Fibroblast of peridontal ligament (primary cell): Measurements from ENCODE around the gene LOXHD1.

ENCODE experiments used
- DNase-seq: peaks from one replicate; pipeline ENCODE4 v3.0.0-alpha.2; 2010; ENCODE audit errors: extremely low read depth

Gene LOXHD1

DNA sequence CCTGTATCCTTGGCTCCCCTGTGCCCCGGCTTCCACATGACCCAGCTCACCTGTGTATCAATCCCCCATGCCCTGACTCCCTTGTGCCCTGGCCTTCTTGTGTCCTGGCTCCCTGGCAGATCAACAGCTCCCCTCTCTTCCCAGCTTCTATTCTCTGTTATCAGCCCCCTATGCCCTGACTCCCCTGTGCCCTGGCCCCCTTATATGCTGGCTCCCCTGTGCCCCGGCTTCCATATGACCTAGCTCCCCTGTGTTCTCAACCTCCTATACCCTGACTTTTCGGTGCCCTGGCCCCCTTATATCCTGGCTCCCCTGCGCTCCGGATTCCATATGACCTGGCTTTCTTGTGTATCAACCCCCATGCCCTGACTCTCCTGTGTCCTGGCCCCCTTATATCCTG, 209.2 kb downstream of the LOXHD1 start:
- no peak for DNase-seq

DNA sequence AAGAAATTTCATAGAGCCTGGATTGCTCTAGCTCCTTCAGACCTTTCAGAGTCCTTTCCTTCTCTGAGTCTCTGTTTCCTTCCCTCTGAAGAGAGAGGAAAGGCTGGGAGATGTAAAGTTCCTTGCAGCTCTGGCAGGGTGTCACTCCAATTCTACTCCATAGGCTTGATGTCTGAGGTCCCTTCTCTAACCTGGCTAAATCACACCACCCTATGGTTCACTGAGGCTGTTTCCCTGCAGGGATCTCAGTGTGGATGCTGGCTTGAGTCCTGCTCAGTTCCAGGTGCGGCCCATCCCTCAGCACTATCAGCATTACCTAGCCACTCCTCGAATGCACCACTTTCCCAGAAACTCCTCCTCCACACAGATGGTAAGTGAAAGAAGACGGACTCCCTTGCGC, 209.7 kb downstream of the LOXHD1 start:
- no peak for DNase-seq

DNA sequence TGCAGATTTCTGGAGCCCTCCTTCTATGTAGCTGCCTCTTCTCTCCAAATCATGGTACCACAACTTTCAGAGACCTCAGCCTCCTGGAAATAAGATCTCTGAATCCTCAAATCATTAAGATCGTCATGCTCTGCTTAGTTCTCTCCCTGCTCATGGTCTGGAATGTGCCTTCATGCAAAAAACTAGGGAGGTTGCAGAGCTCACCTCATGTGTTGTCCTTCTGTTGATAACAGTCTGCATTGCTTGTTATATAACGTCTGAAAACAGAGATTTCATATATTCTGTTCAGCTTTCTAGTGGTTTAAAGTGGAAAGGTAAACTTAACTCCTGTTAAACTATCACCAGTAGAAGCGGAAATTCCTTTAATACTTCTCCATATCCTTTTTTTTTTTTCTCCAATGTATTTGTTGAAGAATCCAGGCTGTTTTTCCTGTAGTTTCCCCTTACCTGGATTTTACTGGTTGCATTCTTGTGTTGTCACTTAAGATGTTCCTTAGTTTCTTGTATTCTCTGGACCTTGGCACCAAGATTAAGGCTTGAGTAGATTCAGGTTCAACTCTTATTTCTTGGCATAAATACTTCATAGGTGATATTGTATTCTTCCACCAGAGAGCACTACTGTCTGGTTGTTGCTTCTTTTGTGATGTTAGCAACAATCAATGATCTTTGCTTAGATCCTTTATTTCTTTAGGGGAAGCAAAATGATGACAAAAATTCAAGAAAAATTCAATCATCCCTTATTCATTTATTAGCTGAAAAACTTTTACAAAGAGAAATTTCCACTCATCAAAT, 211.3 kb downstream of the LOXHD1 start:
- no peak for DNase-seq

DNA sequence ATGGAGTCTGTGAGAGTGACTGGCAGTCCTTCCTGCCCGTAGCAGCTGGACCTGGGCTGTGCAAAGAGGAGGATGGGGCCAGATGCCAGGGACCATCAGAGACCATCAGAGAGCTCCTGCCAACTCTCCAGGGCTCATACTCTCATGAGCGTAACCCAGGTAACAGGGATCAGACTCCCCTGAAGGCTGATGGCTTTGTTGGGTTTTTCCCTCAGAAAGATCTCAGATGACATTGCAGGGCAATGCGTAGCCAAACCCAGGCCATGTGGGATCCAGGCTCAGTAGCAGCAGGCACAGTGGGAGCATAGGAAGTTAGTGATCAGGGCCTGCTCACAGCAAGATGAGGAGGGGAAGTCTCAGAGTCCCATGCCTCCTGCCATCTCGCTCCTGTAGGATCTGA, 218.0 kb downstream of the LOXHD1 start:
- no peak for DNase-seq

DNA sequence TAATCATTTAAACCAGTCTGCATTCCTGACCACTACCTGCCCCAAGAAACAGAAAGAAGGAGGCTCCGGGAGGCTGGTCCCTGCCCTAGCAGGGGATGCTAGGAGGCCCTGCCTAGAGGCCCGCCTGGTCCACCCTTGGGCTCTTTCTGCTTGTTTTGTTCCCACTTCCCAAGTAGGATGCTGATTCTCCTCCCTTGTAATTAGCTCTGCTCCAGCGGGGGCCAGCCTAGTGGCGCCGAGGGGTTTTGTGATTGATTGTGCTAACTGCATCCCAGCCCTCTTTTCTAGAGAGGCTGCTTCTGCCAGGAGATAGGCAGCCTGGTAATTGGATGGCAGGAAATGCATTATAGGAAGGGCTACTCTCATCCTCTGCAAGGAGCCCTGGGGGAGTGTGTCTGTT, 220.0 kb downstream of the LOXHD1 start:
- DNase-seq: no peak

DNA sequence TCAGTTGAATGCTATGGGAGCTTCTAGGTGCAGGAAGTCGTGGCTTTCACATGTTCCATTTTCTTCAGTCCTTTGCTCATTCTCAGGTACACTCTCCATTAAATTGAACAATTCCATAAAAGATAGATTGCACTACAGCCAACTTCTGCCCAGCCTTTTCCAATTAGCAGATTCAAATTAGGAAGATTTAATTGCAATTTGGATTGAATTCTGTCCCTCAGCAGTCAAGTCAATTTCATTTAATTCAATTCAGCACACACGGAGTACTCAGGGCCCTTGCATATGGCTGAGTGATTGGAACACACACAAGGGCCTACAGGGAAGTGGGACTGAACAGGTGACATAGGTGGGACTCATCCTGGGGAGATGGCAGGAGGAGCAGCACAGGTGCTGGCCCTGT, 220.4 kb downstream of the LOXHD1 start:
- DNase-seq: no peak

DNA sequence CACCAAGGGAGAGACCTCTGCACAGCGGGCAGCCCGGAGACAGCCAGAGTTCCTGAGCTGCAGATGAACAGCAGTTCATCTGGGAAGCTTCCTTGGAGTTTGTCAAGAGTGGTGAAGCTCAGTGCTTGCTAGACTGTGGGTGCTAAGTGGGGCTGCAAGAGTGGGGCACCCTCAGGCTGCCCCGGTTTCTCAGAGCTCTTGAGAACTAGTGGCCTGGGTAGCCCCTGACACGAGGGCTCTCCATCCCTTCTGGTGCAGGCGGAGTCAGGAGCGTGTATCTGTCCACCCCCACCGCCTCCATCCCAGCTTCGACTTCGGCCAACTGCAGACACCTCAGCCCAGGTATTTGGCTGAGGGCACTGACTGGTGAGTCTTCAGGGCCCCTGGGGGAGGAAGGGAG, 222.0 kb downstream of the LOXHD1 start:
- DNase-seq: no peak

DNA sequence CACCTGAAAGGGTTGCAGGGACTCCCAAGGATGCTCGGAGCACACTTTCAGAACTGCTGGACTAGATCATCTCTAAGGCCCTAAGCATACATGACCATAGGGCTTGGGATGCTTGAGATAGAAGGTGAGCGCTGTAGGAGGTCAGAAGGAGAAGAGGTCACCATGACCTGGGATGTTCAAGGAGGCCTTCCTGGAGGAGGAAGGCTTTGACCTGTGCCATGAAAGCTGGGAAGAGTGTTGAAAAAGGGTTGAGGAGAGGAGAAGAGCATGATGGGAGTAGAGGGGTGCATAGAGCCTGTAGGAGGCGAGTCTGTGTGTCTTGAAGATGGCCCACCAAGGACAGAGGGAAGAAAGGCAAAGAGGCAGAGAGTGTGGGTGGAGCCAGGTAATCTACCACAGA, 222.4 kb downstream of the LOXHD1 start:
- DNase-seq: no peak

DNA sequence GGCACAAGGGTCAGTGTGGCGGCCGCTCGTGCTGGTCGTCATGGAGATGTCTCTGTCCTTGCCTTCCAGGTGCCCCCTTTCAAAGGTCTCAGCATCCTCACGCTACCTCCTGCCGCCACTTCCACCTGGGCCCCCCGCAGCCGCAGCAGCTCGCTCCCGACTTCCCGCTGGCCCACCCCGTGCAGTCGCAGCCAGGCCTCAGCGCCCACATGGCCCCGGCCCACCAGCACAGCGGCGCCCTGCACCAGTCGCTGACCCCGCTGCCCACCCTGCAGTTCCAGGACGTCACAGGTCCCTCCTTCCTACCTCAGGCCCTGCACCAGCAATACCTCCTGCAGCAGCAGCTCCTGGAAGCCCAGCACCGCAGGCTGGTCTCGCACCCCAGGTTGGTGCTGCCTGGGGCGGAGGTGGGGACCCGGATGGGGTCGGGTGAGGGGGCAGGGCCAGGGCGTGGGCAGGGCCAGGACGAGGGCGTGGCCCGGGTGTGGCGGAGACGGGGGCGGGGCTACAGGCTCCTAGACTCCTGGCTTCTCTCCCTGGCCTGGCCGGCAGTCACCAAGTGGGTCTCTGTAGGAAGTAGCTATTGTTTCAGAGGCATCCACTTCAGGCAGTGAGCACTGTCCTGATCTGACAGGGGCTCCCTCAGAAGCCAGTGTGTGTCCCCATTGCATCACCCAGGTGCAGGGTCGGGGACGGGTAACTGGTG, 223.7 kb downstream of the LOXHD1 start:
- DNase-seq: no peak

DNA sequence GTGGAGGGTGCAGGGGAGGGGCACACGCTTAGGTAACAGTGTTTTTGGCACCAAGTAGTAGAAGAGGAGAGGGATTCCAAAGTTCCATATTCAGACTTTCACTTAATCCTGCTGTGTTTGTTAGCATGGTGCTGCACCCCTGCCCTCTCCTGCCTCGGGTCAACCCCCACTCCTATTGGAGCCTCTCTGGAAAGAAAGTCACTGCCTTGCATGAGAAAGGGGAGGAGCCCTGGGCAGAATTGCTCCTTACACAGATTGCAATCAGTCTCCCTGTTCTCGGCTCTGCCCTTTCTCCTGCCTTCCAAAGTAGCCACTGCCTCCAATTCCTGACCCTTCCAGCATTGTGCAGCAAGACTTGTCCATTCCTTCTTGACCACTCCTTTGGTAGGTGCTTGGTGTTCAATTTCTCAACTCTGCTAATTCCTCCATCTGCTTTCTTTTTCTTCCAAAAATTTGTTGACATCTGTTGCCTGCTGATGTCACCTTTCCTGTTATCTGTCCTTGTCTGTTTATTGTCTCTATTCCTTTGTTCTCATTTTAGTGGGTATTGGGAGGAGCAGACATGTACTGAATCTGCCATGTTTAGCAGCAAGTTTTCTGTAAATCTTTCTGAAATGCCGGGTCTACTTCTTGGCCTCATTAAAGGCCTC, 225.4 kb downstream of the LOXHD1 start:
- DNase-seq: no peak

DNA sequence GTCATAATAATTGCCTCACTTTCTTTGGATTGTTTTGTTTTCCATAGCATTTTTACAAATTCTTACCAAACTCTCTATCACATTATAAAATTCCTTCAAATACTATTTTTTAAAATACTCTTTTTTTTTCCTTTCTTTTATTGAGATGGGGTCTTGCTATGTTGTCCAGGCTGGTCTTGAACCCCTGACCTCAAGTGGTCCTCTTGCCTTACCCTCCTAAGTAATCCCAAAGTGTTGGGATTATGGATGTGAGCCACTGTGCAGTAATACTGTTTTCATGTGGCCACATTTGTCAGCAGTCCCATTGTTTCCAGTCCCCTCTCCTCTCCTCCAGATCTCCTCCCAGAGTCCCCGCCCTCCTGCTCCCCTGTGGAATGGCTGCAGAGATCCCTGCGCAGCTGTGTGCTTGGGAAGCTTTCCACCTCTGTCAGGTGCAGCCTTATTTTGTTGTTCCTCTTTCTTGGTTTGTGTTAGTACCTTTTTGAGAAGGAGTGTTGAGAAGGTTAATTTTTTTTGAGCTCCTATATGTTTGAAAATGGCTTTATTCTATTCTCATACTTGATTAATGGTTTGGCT, 227.3 kb downstream of the LOXHD1 start:
- no peak for DNase-seq

DNA sequence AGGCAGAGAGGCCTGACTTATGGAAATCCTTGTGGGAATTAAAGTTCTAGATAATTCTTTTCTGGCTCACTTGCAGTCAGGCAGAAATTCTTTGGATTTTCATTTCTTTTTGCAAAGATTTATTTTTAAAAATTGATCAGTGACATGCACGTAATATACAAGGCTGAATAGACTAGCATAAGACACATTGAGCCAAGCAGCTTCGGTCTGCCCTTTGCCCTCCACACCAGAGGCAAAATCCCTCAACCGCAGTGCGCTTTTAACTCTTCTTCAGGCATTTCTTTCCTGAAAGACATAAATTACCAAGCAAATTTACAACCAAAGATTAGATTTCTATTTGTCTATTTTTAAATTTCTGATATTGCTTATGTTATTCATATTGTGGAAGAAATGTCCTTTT, 227.9 kb downstream of the LOXHD1 start:
- no peak for DNase-seq

DNA sequence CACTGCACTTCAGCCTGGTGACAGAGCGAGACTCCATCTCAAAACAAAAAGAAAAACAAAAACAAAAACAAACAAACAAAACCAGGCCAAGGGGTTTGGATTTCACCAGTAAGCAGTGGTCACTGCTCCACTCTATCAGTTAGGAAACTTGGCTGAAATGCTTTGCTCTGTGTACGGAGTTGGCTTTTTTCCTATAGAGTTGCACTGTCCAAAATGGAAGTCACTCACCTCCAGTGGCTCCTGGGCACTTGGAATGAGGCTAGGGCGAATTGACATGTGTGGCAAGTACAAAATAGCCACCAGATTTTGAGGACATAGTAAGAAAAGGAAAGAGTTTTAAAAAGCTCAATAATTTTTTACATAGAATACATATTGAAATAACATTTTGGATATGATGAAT, 228.7 kb downstream of the LOXHD1 start:
- DNase-seq: no peak

DNA sequence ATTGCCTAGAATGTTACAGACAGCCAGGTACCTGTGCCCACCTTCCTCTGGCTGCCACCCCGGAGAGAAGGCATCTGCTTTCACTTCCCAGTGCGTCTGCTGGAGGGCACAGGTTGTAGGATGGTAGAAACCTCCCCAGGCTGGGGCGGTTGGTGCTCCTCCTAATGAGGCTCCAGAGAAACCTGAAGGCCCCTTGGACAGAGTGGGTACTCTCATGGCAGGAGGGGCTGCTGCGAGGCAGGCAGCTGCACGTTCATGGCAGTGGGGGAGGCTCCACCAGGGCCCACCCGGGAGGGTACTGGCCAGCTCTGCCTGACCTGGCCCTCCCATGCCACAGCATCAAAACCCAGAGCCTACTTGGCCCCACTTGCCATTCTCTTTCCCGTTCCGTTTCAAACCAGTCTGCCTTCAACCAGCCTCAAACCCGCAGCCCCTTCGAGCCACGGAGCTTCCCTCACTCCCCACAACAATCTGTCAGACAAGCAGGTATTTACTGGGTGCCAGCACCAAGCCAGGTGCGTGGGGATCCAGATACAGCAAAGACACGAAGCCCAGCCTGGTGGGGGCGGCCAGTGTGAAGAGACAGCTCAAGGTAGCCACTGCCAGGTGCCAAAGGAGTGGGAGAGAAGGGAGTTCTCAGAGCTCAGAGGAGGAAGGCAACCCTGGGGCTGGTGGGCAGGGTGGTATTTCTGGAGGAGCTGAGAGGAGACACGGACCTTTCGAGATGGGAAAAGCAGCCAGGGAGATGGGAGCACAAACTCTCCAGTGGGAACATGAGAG, 229.6 kb downstream of the LOXHD1 start:
- no peak for DNase-seq
